CD4-positive, alpha-beta T cell treated with Interferon alpha-2 for 1 hour (primary cell): ENCODE measurements around the gene MMP11.
A peak's percentile ranks its signal among the peaks of the same experiment; 100 is the strongest.
"Not testable (repeated sequence)": the region's sequence is repeated elsewhere in the genome, so short reads cannot be mapped to it uniquely, and the experiment has no call there.

Source experiments
- DNase-seq, 2 donors: peaks; one replicate each; pipeline ENCODE4 v3.0.0-alpha.2; 2020 to 2022

Gene MMP11, protein sequence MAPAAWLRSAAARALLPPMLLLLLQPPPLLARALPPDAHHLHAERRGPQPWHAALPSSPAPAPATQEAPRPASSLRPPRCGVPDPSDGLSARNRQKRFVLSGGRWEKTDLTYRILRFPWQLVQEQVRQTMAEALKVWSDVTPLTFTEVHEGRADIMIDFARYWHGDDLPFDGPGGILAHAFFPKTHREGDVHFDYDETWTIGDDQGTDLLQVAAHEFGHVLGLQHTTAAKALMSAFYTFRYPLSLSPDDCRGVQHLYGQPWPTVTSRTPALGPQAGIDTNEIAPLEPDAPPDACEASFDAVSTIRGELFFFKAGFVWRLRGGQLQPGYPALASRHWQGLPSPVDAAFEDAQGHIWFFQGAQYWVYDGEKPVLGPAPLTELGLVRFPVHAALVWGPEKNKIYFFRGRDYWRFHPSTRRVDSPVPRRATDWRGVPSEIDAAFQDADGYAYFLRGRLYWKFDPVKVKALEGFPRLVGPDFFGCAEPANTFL

GRCh38 chr22:23772649-23773473, at the start of gene MMP11:
Gene MMP11 (plus strand): TSS chr22:23772849. CDS start chr22:23772871, 22 bp downstream.
- peak; percentile 41 to 60 for DNase-seq

GRCh38 chr22:23728108-23728507, 44.5 kb upstream of the MMP11 start:
- not testable (repeated sequence) for DNase-seq

DNA sequence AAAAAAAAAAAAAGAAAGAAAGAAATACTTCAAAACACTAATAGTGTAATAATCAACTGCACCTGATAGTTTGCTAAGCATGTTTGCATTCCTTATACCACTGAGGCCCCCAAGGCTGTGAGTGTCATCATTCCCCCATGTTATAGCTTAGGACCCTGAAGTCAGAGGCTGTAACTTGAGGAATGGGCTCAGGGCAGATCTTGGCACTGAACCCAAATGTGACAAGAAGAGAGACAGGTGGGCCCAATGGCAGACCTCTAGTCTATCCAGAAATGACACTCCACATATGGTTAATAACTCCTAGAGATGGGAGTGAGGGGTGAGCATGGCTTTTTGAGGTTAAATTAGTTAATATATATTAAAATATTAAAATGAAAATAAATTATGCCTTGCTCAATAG, 35.0 kb upstream of the MMP11 start:
- DNase-seq: no peak

GRCh38 chr22:23742505-23743264, 30.0 kb upstream of the MMP11 start:
- no peak for DNase-seq

GRCh38 chr22:23743303-23743705, 29.3 kb upstream of the MMP11 start:
- no peak for DNase-seq

- DNase-seq: no peak
Observed at GRCh38 chr22:23744001-23744400, 28.6 kb upstream of the MMP11 start.

DNA sequence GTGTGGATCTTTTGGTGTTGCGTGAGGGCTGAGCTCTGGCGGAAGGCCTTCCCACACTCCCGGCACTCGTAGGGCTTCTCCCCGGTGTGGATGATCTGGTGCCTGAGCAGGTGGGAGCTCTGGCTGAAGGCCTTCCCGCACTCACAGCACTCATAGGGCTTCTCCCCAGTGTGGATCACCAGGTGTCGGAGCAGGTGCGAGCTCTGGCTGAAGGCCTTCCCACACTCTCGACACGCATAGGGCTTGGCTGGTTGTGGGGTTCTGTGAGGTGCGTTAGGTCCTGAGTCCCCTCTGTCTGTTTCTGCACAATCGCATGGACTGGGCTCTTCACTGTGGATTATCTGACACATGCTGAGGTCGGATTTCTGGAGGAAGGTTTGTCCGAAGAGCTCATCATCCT, 28.2 kb upstream of the MMP11 start:
- no peak for DNase-seq

GRCh38 chr22:23745791-23746190, 26.9 kb upstream of the MMP11 start:
- no peak for DNase-seq

GRCh38 chr22:23749841-23750301, 22.8 kb upstream of the MMP11 start:
- DNase-seq: no peak

DNA sequence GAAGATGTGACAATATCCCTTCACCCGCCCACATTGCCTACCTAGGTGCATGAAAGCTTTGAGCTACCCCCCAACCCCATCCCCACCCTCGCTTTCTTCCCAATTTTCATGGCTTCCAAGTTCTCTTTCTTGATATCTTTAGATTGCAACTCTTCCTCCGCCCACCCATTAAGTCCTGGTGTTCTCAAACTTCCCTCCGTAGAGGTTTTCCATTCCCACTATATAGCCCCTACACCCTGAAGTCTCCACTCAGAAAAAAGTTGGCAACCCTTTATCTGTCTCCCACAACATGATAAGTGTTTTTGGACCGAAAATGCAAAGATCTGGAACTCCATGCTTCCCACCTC, 22.3 kb upstream of the MMP11 start:
- no peak for DNase-seq

GRCh38 chr22:23750714-23751440, 21.8 kb upstream of the MMP11 start, which contains the start of gene ZNF70:
Gene ZNF70 (minus strand): TSS chr22:23751112. CDS start chr22:23745140, 5,972 bp downstream.
- DNase-seq: peak; percentile 87 to 90

DNA sequence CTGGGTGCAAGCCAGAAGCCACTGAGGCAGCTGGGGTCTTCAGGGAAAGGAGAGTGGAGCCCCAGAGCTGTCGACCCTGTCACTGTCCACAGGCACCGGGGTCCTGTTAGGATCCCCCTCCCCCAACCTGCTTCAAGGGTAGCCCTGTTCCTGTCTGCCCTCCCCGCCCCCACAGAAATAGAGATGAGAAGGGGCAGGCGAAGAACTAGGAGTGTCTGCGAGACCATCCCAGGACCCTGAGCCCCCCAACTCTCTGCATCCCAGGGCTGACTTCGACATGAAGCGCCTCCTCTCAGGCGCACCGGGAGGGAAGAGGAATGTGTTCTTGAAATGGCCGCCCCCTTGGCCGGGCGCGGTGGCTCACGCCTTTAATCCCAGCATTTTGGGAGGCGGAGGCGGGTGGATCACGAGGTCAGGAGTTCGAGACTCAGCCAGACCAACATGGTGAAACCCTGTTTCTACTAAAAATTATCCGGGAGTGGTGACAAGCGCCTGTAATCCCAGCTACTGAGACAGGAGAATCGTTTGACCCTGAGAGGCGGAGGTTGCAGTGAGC, 21.1 kb upstream of the MMP11 start:
- DNase-seq: no peak

- peak in 1 of 2 donors; percentile 74 for DNase-seq
Observed at GRCh38 chr22:23752090-23752691, 20.5 kb upstream of the MMP11 start.

DNA sequence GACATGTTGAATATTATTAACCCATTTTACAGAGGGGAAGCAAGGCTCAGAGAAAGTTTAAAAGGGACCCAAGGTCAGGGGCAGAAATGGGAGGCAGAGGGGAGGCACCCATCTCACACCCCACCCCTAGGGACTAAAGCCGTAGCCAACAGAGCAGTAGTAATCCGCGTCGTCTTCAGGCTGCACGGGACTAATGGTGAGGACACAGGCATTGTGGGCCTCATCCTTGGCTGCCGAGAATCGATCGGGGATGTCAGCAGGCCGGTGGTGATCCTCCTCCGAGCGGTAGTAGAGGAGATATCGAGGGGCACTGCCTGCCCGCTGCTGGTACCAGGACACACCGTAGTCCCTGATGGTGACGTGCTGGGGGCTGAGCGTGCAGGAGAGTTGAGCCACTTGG, 19.9 kb upstream of the MMP11 start:
- no peak for DNase-seq

DNA sequence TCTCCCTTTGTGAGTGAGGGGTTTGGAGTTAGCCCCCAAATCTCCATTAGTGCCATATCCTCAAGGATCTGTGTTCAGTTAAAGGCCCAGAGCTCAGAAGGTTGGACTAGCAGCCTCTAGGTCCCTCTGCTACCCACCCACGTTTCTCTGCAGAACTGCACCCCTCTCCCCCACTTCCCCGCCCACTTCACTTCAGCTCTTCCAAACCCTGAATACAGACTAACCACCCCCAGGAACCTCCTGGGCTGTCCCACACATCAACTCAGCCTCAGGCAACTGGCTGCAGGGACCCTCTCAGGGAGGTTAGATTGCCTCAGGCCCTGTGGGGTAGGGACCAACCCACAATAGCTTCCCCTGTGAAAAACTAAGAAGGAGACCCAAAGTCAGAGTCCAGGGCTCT, 19.3 kb upstream of the MMP11 start:
- DNase-seq: no peak

- no peak for DNase-seq
Observed at GRCh38 chr22:23754220-23754919, 18.3 kb upstream of the MMP11 start, which contains the start of gene VPREB3. Gene VPREB3 (minus strand): TSS chr22:23754425. CDS start chr22:23754363, 62 bp downstream.

DNA sequence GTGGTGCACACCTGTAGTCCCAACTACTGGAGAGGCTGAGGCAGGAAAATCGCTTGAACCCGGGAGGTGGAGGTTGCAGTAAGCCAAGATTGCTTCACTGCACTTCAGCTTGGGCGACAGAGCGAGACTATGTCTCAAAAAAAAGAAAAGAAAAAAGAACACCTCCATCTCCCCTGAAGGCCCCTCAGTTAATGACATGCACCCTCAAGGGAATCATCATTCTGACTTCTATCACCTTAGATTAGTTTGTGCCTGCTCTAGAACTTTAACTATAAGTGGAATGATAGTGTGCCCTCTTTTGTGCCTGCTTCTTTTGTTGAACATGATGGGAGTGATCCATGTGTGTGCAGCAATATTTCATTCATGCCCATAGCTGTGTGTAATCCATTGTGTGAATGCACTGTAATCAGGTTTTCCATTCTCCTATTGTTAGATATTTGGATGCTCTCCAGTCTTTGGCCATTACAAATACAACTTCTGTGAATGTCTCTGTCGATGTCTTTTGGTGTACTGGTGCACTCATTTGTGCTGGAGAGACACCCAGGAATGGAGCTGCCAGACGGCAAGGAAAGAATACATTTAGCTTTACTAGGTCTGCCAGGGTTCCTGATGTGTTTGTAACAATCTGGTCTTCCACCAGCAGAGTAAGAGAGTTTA, 17.5 kb upstream of the MMP11 start:
- no peak for DNase-seq

DNA sequence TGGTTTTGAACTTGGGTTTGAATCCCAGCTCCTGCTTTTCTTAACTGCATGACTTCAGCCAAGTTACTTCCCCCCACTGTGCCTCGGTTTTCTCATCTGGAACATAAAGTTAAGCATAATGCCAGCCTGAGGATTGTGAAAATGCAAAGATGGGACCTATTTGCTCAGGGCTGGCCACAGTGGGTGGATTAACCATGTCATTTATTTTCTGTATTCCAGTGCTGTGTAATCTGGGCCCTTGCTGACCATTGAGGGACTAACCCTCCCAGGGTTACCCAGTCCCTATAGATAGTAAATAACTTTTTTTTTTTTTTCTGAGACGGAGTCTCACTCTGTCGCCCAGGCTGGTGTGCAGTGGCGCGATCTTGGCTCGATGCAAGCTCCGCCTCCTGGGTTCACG, 16.9 kb upstream of the MMP11 start:
- DNase-seq: no peak

GRCh38 chr22:23756891-23757290, 15.8 kb upstream of the MMP11 start:
- DNase-seq: no peak

DNA sequence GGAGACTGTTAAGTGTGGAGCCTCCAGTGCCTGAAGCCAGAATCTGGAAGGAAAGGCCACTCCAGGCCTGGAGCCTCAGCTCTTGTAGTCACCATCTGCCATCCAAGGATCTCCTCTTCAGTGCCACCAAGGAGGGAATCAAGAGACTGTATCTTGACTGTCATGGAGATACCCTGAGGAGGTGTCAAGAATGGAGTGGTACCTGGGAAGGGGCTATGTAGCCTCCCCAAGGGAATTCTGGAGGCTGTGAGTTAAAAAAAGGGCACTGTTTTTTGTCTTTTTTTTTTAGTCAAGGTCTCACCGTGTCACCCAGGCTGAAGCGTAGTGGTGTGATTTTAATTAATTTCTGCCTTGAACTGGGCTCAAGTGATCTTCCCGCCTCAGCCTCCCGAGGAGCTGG, 13.1 kb upstream of the MMP11 start:
- no peak for DNase-seq
